HG03097 (cell line): Measurements from ENCODE around the gene CDH4.

Experiments
- ATAC-seq: cut with Tn5 transposase; IDR thresholded peaks from one replicate; pipeline ENCODE4 v1.9.1; 2021; ENCODE audit not compliant: unreplicated experiment, low FRiP score

CDH4 gene

GRCh38 chr20:61872371-61872900, 620.4 kb downstream of the CDH4 start:
- no peak for ATAC-seq

DNA sequence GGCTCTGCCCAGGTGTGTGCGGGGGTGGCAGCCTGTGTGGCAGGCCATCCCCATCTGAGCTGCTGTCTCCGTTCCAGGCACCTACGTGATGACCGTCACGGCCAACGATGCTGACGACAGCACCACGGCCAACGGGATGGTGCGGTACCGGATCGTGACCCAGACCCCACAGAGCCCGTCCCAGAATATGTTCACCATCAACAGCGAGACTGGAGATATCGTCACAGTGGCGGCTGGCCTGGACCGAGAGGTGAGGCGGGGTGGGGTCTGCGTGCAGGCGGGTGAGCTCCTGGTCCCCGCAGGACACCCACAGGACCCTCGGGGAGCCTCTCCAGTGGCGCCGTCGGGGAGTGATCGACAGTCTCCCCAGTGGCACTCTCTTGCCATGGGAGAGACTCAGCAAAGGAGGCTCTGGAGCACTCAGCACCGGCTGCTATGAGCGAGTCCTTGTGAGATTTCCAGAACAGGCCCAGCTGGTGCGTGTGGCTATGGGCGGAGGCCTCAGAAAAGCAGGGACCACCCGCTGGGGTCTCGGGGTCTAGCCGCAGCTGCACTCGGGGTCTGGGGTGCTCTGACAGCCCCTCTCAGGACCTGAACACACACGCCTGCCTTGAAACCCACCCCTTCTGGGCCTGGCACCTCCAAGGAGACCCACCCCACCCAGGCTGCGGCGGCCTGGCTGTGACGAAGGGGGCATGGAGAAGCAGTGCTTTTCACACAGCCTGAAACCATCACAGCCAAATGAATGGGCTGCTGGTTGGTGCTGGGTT, 621.8 kb downstream of the CDH4 start:
- ATAC-seq = no peak

DNA sequence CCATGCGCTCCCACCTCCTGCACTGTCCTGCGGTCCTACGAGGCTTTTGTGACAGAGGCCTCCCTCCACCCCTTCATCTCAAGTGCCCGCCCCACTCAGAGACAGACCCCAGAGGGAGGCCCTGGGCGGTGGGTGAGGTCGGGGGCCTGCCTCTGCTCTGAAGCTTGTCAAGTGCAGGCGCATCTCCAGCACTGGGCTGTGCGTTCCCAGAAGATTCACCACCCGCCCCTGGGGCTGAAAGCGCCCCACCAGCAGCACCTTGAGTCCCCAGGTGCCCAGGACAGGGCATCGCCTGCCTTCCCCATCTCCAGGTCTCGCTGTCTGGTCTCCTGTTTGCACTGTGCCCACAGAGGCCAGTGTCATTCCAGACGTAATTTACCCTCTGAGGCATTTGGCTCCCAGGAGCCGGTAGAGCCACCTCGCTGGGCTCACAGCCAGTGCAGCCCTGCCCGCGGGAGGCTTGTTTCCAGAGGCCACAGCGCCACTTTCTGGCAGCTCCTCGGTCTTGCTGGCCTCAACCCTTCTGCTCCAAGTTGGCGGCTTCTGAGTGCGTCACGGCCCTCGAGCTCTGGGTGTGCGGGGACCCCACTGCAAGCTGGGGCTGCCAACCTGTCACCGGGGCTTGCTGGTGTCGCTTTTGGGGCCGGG, 622.5 kb downstream of the CDH4 start:
- no peak for ATAC-seq

DNA sequence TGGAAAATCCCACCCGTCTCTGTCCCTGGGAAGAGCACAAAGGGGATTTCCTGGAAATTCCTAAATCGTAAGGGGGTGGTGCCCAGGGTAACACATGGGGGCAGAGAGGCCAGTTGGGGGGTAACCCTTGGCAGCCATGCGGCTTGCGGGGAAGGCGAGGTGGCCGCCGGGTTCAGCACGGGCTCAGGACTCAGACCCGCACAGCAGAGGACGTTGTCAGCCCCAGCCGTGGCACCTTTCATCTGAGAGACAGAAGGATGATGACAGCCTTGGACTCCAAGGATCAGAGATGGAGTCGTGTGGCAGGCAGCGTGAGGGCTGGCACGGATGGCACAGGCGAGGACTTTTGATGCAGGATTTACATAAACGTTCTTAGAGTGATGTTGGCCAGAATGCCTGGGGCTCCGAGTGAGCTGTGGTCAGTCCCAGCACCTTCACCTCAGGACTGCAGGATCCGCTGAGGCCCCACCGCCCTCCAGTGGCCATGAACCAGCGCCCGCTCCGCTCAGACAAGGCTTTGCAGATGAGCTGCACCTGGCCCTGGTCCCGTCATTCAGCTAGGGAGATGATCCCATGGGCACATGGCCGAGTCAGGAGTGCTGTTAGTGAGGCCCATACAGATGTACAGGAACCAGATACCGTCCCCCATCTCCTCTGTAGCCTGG, 623.3 kb downstream of the CDH4 start:
- no peak for ATAC-seq

DNA sequence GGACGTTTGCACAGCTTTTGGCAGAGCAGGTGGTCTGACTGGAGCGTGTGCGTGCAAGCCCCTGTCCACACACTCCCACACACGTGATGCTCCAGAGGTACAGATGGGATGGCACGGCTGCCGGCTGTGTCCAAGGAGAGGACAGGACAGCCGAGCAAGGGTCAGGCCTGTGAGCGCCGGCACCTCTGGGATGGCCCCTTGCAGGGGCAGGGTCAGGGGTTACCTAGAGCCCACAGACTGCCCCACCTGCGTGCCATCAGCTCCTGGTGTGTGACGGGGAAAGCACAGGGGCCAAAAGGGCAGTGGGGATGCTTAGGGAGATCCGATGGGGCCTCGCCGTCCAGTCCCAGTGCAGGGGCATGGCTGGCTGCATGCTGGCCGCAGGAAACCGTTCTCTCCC, 623.9 kb downstream of the CDH4 start:
- ATAC-seq = no peak

DNA sequence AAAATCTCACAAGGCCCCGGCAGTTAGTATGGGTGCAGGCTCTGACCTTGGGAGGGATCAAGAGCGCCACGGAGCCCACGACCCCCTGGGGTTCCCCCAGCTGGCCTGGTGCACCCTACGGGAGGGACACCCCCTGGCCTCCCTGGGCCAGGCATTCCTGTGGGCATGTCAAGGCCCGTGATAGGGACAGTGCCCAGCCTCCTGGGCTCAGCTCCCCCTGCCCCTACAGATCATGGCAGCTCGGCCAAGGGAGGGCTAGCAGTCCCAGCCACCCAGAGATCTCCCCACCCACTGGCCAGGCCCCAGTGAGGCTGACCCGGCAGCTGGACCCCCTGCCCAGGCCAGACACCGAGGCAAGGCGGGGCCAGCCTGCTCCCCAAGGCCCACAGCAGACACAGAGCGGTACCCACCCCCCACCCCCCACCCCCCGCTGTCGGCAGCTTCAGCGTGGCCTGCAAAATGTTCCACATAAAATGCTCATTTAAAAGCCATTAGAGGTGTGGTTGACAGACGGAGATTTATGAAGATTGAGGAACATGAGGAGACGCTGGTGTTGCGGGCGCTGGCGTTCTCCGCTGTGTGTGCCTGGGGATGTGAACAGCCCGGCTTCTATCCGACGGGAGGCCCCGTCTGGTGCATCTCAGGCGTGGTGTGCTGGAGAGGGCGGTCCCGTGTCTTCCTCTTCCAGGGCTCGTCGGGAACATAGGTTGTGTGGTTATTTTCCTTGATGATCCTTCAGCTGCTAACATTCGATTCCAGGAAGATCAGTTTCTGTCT, 625.1 kb downstream of the CDH4 start:
- ATAC-seq = no peak

- ATAC-seq = no peak
Observed at GRCh38 chr20:61877776-61878477, 625.9 kb downstream of the CDH4 start.

GRCh38 chr20:61878478-61879302, 626.6 kb downstream of the CDH4 start:
- ATAC-seq = no peak

GRCh38 chr20:61879303-61879620, 627.2 kb downstream of the CDH4 start:
- ATAC-seq = no peak

- ATAC-seq = no peak
Observed at GRCh38 chr20:61879694-61880093, 627.6 kb downstream of the CDH4 start.

- ATAC-seq = no peak
Observed at GRCh38 chr20:61880706-61881105, 628.6 kb downstream of the CDH4 start.

DNA sequence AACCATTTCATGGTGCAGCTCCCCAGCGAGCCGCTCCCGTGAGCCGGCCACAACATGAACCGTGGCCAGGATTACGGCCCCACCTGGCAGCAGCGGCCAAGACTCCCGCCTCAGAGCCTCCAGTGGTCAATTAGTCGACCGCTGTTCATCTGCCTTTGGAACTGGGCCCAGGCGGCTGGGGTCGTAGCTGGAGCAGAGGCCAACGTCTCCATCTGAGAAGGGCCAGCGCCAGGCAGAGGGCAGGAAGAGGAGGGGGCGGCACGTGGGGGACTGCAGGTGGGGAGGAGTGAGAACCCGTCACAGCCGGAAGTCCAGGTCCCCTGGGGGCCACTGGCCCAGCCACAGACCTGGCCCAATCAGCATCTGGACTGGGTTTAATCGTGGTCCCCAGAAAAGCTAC, 629.4 kb downstream of the CDH4 start:
- no peak for ATAC-seq

DNA sequence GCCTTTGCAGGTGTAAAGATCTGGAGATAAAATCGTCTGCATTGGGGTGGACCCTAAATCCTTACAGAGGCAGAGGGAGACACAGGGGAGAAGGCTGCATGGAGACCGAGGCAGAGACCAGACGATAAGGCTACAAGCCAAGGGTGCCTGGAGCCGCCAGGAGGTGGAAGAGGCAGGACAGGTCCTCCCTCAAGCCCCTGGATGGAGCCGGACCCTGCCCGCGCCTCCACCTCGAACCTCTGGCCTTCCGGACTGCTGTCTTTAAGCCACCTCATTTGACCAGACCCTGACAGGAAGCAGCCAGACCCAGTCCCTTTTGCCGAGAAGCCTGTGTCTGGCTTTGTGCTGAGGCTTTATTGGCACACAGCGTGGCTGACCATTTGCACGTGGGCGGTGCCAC, 629.8 kb downstream of the CDH4 start:
- ATAC-seq = no peak

DNA sequence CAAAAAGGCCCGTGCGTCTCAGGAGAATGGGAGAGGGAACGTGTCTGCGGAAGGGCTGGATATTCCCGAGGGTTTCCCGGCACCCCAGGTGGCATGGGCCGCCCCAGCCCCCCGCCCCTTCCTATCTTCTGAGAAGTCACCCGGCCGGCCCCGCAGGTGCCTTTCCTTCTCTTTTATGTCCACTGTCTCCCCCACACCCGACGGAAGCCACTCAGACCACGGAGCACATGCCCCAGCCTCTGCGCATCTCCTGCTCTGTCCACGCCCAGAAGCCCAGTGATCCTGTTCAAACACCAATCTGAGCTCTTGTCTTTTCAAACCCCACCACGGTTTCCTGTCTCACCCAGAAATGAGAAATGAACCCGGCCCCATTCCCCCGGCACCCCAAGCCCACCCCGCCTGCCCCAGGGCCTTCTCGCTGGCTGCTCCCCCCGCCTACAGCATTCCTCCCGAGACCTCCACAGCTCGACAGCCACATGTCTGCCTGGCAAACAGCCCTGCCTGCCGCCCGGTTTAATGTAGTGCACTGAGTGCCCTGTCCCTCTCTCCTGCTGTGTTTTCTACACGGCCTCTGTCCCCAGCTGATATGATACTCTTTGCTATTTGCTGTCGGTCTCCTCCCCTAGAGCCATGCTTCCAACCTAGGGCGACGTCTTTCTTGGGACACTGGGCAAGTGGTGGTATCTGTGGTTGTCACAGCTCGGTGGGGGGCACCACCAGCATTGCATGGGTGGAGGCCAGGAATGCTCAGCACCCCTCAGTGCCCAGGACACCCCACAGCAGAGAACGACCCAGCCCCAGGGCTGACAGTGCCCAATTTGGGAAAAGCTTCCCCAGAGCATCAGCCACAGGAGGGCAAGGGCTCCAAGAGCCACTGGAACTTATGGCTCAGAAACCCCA, 630.9 kb downstream of the CDH4 start:
- no peak for ATAC-seq

- ATAC-seq = no peak
Observed at GRCh38 chr20:61883857-61884393, 631.9 kb downstream of the CDH4 start.

GRCh38 chr20:61884571-61885389, 632.7 kb downstream of the CDH4 start:
- no peak for ATAC-seq
